RWPE1 (cell line): ENCODE data around the gene S1PR2.
A peak's percentile ranks its signal among the peaks of the same experiment; 100 is the strongest.

Source experiments
- CTCF ChIA-PET: fragments of 350-600 bp; sonication (Branson Sonifier 250); formaldehyde crosslinking; extraction: SDS; loops from one replicate; lab custom pipeline; 2021; lab: Yijun Ruan, JAX
- POLR2A ChIA-PET: fragments of 400-600 bp; formaldehyde crosslinking; extraction: SDS; loops from one replicate; lab custom pipeline; 2020; ENCODE audit warnings: antibody characterized with exemption; ENCODE audit not compliant: low non-redundant PET; lab: Yijun Ruan, JAX
- DNase-seq: peaks from one replicate; pipeline ENCODE4 v3.0.0; 2012; ENCODE audit warnings: low spot score
- H3K27ac ChIP-seq: fragments of 450-650 bp; 2 replicates; pipeline ENCODE4 v1.5.1; 2017
- CTCF ChIP-seq: fragments of 450-650 bp; conservative IDR thresholded peaks from 2 replicates; pipeline ENCODE4 v1.5.1; 2017; ENCODE audit warnings: low read depth, mild to moderate bottlenecking

Gene S1PR2, protein sequence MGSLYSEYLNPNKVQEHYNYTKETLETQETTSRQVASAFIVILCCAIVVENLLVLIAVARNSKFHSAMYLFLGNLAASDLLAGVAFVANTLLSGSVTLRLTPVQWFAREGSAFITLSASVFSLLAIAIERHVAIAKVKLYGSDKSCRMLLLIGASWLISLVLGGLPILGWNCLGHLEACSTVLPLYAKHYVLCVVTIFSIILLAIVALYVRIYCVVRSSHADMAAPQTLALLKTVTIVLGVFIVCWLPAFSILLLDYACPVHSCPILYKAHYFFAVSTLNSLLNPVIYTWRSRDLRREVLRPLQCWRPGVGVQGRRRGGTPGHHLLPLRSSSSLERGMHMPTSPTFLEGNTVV

GRCh38 chr19:10230861-10231611 is at the start of gene S1PR2:
Gene S1PR2, minus strand, starts transcription at chr19:10231331. Its CDS starts 6,426 bp downstream, at chr19:10224905.
- H3K27ac ChIP-seq = peak within 1 kb of the TSS; percentile 58
- CTCF ChIA-PET = interaction anchor here (0.6 kb wide), 1 partner anchor 29 kb away, joined by 3 read pairs; no protein-coding TSS in a partner anchor
- POLR2A ChIA-PET = no interaction called here
- DNase-seq = peak; percentile 67
- no peak for TF ChIP-seq CTCF

GRCh38 chr19:10279737-10280442 is 48.8 kb upstream of the S1PR2 start:
- CTCF ChIA-PET = interaction anchor here (0.6 kb wide), 3 partner anchors 30 to 401 kb away, joined by 3 to 4 read pairs (median 3); no protein-coding TSS in a partner anchor
- no peak for DNase-seq
- POLR2A ChIA-PET = interaction anchor here (0.8 kb wide), 1 partner anchor 9 kb away, joined by 5 read pairs; the partner anchor contains the start of gene ICAM1
- H3K27ac ChIP-seq = peak overlapping the region; percentile 9; the same call in 1 of the 2 replicates
- TF ChIP-seq CTCF = no peak

DNA sequence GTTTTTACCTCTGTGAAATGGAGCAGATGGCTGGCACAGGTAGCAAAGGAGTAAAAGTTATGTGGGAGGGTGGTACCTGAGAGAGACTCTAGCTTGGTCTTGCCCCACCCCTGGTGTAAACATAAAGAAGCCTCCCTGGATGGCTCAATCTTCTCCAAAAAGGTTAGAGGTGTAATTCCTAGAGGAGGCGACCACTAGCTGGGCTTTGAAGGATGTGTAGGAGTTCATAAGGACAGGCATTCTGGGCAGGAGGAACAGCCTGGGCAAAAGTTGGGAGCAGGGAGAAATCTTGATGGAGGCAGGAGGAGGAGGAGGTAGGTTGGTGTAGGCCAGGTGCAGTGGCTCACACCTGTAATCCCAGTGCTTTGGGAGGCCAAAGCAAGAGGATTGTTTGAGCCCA is 47.8 kb upstream of the S1PR2 start:
- H3K27ac ChIP-seq = no peak overlapping the region
- no peak for TF ChIP-seq CTCF
- POLR2A ChIA-PET = no interaction called here
- CTCF ChIA-PET = no interaction called here
- DNase-seq = no peak

- POLR2A ChIA-PET = interaction anchor here (0.6 kb wide), 1 partner anchor 105 kb away, joined by 4 read pairs; no protein-coding TSS in a partner anchor
- DNase-seq = no peak
- 0 out of 2 replicates have a peak overlapping the region, but pooled peaks have one; percentile 6 for H3K27ac ChIP-seq
- TF ChIP-seq CTCF = no peak
- CTCF ChIA-PET = interaction anchor here (0.6 to 1.1 kb wide), 3 partner anchors 9 to 70 kb away, joined by 3 to 4 read pairs (median 3); no protein-coding TSS in a partner anchor
These were observed 46.9 kb upstream of the S1PR2 start for GRCh38 chr19:10277795-10278589.

GRCh38 chr19:10274589-10274988 is 43.5 kb upstream of the S1PR2 start:
- POLR2A ChIA-PET = no interaction called here
- no peak for DNase-seq
- CTCF ChIA-PET = interaction anchor here (0.5 to 1.0 kb wide), 4 partner anchors 11 to 116 kb away, joined by 3 to 5 read pairs (median 4); no protein-coding TSS in a partner anchor
- H3K27ac ChIP-seq = peak overlapping the region; percentile 36
- no peak for TF ChIP-seq CTCF
